ENCODE measurements around the gene PHACTR4. TPM values are rescaled to one million over a fixed set of nuclear protein-coding genes. Genes with fewer than 3 reads are reported as not detected.

The PHACTR4 gene
- total and polyA plus RNA-seq, 9 of the 15 experiments (the other 6 are each of a cell fraction or from before 2014, with no cell fraction given), result 6.4 to 43.6 (median 14.2) TPM

- no peak for TF ChIP-seq CUX1 (CRISPR knock-in tag; IDR thresholded peaks at IDR 0.05)
- TF ChIP-seq TFAM (CRISPR knock-in tag; conservative IDR thresholded peaks at IDR 0.05), result no peak
- 0 out of 2 replicates have a peak, but pooled peaks have one; percentile 24 for TF ChIP-seq ZNF584 (CRISPR knock-in tag; IDR thresholded peaks at IDR 0.05; ENCODE audit: low read depth)
- TF ChIP-seq SMARCA4 (IDR thresholded peaks at IDR 0.05), result no peak
- TF ChIP-seq ZBTB43 (CRISPR knock-in tag; IDR thresholded peaks at IDR 0.05), result no peak
- TF ChIP-seq NR2C2 (CRISPR knock-in tag; IDR thresholded peaks at IDR 0.05), result no peak
- no peak for TF ChIP-seq NR2C2 (tag; IDR thresholded peaks at IDR 0.05)
- TF ChIP-seq STAT5B (CRISPR knock-in tag; IDR thresholded peaks at IDR 0.05), result no peak
- no peak; the same call in 1 of the 2 replicates for TF ChIP-seq ZFX (CRISPR knock-in tag; IDR thresholded peaks at IDR 0.05)
- TF ChIP-seq TAF1 (IDR thresholded peaks at IDR 0.05; ENCODE audit: control insufficient read depth, extremely low read depth, insufficient read depth, low read length, severe bottlenecking), result peak; percentile 49
- TF ChIP-seq BHLHE40 (IDR thresholded peaks at IDR 0.05; ENCODE audit: low read length), result no peak
- no peak for TF ChIP-seq ZNF121 (CRISPR knock-in tag; conservative IDR thresholded peaks at IDR 0.05)
- TF ChIP-seq SIN3A (IDR thresholded peaks at IDR 0.05; ENCODE audit: borderline replicate concordance in 2 of 2, control insufficient read depth in 1 of 2, low read depth in 2 of 2, low read length in 2 of 2), result peak in 1 of 2 experiments; percentile 92; a peak in 2 of 4 replicates
- no peak for TF ChIP-seq ASH1L (IDR thresholded peaks at IDR 0.05; ENCODE audit: borderline replicate concordance, low read depth, partially characterized antibody)
- TF ChIP-seq GTF3C2 (IDR thresholded peaks at IDR 0.05; ENCODE audit: borderline replicate concordance, extremely low read depth, insufficient read length), result no peak
- TF ChIP-seq NCOA6 (IDR thresholded peaks at IDR 0.05), result peak; percentile 58
- no peak for TF ChIP-seq NR2F6 (CRISPR knock-in tag; IDR thresholded peaks at IDR 0.05)
- TF ChIP-seq NR1H2 (CRISPR knock-in tag; IDR thresholded peaks at IDR 0.05), result no peak
- no peak for TF ChIP-seq ZNF408 (CRISPR knock-in tag; IDR thresholded peaks at IDR 0.05; ENCODE audit: low read depth)
Measured at GRCh38 chr1:28509705-28510272, 140.2 kb downstream of the PHACTR4 start (continued).

All from K562 (cell line).